NCI-H460 (cell line): Measurements from ENCODE around the gene LZTS3. TPM values are rescaled to one million over a fixed set of nuclear protein-coding genes. Genes with fewer than 3 reads are reported as not detected.
"Not testable (repeated sequence)": the region's sequence is repeated elsewhere in the genome, so short reads cannot be mapped to it uniquely, and the experiment has no call there.

ENCODE experiments used
- DNase-seq: peaks from one replicate; pipeline ENCODE4 v3.0.0-alpha.2; 2016; ENCODE audit warnings: low read depth; ENCODE audit errors: extremely low read depth
- total RNA-seq: library from RNA; depleted of rRNA; stranded (reverse); fragments of >200 nt; shearing (Covaris generic); gene quantifications from 2 replicates; pipeline ENCODE4 v1.2.3, GENCODE V29; 2014

The LZTS3 gene
- total RNA-seq, 1 experiment from 2014 or later, result 3.8 TPM

DNA sequence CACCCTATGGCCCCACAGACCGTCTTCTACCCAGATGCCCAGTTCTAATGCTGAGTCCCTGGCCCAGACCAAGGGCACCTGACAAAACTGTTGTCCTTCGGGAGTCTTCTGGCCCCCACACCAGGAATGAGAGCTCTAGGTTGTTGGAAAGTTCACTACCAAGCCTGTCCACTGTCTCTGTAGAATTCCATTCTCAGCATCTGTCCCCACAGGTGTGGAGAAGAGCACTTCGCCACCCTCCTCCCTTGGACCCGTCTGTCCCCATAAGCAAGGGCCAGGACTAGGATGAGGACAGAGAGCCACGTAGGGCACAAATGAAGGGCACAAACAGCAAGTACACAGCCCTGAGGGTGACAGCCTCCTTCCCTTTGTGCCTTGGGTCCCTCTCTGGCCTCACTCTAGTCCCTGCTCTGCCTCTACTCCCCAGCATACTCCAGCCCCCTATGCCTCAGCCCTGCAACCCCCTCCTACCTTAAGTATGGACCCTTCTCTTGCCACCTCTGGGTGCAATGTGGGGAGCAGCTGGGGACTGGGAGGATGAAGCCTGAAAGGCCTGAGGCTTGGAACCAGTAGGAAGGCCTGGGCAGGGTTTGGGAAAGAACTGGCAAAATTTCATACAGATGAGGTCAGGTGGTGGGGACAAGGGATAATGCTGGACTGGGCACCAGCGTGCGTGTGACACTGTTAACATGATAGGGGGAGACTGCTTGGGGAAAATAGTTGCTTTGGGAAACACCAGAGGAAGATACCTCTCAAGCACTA lies 4.3 kb downstream of the LZTS3 start:
- DNase-seq, result no peak

DNA sequence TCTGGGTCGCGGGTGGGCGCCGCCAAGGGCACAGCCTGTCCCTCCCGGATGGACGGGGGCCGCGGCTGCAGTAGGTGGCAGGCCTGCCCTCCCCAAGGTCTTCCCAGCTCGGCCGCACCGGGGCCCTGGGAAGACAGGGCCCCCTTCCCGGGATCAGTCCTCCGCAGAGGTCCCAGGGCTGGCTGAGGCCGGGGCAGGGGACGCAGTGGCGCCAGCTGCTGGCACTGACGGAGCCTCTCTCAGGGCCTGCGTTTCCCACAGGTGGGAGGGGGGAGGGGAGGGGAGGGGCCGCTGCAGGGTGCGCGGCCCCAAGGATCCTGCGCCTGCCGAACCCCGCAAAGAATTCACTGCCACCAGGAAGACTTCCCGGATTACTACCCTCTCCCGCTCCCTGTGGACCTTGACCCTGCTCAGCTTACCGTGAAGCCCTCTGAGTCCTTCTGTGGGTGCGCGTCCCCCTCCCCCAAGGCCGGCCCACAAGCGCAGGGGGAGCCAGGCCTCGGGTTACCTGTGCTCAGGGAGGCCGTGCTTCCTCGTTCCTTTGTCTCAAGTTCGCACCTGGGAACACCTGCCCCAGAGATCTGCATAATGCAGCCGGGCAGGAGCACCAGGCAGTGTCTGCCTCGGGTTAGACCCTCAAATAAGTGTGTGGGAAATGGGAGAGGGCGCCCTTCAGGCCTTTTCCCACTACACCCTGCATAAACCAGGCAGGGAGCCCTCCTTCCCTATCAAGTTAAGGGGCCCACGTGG lies 5.1 kb downstream of the LZTS3 start:
- DNase-seq, result no peak

DNA sequence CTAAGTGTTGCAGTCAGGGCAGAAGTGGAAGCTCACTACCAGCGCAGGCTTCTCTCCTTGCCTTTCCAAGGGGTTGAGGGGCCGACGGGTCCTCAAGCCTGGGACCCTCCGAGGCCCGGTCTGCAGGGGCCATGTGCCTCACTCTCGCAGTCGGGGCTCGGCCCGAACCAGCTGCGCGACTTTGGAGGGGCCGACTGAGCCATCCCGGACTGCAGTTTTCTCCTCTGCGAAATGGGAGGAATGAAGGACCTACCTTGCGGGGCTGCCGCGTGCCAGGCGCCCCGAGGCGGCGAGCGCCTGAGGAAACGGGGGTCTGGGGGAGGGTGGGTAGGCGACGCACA lies 5.6 kb downstream of the LZTS3 start:
- no peak for DNase-seq

GRCh38 chr20:3166913-3167342 lies 6.4 kb downstream of the LZTS3 start:
- DNase-seq, result no peak

GRCh38 chr20:3166338-3166912 lies 6.9 kb downstream of the LZTS3 start:
- DNase-seq, result no peak

- no peak for DNase-seq
Observed at GRCh38 chr20:3165473-3166337, 7.6 kb downstream of the LZTS3 start.

DNA sequence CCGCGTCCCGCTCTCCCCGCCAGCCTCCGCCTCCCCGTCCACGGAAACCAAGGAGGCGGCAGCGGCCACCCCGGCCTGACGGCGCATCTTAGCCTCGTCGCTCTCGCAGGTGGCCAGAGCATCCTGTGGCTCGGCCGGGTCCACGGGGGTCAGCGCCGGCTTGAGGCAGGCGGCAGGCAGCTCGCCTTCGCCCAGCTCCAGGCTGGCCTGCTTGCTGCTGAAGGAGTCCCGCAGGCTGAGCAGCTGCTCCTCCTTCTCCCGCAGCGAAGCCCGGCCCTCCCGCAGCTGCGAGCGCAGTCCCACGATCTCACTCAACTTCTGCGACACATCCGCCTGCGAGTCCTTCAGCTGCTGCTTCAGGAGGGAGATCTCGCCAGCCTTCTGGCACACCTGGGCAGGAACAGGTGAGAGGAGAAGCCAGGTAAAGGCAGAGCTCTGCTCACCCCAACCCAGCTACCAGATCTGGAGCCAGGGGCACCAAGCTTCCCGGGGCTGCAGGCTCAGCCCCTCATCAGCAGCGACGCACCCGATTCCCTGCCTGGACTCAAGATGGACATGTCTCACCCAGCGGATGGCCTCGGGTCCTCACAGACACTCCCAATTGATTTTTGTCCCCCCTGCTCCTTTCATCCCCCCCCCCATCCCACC lies 8.5 kb downstream of the LZTS3 start:
- no peak for DNase-seq

- no peak for DNase-seq
Observed at GRCh38 chr20:3164043-3164762, 9.1 kb downstream of the LZTS3 start.

- no peak for DNase-seq
Observed at GRCh38 chr20:3163099-3164042, 10.0 kb downstream of the LZTS3 start.

DNA sequence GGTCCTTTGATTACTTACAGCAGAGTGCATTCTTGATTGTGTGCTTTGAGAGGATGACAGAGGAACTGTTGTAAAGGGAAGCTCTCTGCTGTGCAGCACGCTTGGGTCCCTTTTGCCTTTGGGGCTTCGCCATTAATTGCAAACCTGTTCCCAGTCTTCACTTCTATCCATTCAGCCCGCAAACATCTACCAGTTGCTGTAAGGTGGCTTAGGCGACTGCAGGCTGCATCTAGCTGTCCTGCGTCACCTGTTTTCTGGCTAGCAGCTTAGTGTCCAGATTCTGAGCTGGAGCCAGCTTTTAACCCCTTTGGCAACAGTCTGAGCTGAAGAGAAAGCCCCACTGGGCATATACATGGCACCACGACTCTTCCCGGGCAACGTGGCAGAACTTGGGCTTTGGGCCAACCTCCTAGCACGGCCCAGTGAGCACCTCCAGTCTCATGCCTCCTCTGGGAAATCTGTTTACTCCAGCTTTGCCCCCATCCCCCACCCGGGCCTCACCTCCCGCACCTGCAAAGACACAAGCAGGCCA lies 11.2 kb downstream of the LZTS3 start:
- DNase-seq, result no peak

GRCh38 chr20:3161316-3162079 lies 11.9 kb downstream of the LZTS3 start:
- DNase-seq, result no peak

- no peak for DNase-seq
Observed at GRCh38 chr20:3160418-3160817, 12.9 kb downstream of the LZTS3 start.

DNA sequence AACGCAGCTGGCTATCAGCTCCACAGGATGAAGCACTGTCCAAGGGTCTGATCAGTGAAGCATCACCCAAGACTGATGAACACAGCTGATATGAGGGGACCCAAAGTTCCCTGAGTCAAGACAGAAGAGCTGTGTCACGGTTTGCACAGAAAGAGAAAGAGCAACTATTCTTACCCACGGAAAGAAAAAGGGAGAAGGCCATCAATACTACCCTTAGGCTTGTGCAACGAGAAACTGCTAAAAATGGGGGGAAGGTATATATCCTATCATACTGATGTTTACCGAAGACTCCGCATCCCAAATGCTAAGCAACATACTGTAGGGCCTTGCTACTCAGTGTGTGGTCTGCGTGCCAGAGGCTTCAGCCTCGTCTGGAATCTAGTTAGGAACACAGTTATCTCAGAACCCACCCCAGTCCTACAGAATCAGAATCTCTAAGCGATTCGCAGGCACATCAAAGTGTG lies 14.3 kb downstream of the LZTS3 start:
- DNase-seq, result no peak

- DNase-seq, result no peak
Observed at GRCh38 chr20:3157817-3158216, 15.5 kb downstream of the LZTS3 start.

GRCh38 chr20:3156811-3157619 lies 16.3 kb downstream of the LZTS3 start:
- DNase-seq, result no peak

- DNase-seq, result not testable (repeated sequence)
Observed at GRCh38 chr20:3152057-3152644, 21.2 kb downstream of the LZTS3 start.
